Thoracic aorta (tissue), 2 donors: ENCODE results near the gene NDUFC1. TPM values are rescaled to one million over a fixed set of nuclear protein-coding genes. Genes with fewer than 3 reads are reported as not detected.

ENCODE experiments used
- ATAC-seq: fragments of 150-250 bp; one replicate; pipeline ENCODE4 v1.8.0; 2017; ENCODE audit warnings: low read depth; ENCODE audit not compliant: insufficient number of reproducible peaks, low FRiP score
- DNase-seq: peaks from one replicate; pipeline ENCODE4 v3.0.0-alpha.2; 2020; ENCODE audit warnings: low spot score
- H3K27ac ChIP-seq, 2 donors: fragments of 200-600 bp; sonication (generic); 1 replicate in 1 of 2; 2 replicates in 1 of 2; pipeline ENCODE4 v1.5.1; 2016; ENCODE audit warnings: mild to moderate bottlenecking in 2 of 2, moderate library complexity in 2 of 2
- H3K27me3 ChIP-seq: fragments of 200-600 bp; sonication (generic); replicated peaks from 2 replicates; pipeline ENCODE4 v1.6.0; 2016; ENCODE audit warnings: mild to moderate bottlenecking; ENCODE audit not compliant: insufficient read depth
- H3K36me3 ChIP-seq: fragments of 200-600 bp; sonication (generic); one replicate; pipeline ENCODE4 v1.5.1; 2016
- H3K4me1 ChIP-seq, 2 donors: fragments of 200-600 bp; sonication (generic); 1 replicate in 1 of 2; 2 replicates in 1 of 2; pipeline versions ENCODE4 v1.5.1 to v1.6.0; 2016; ENCODE audit warnings: low read depth in 2 of 2, mild to moderate bottlenecking in 1 of 2; ENCODE audit not compliant: control insufficient read depth in 1 of 2
- H3K4me3 ChIP-seq: fragments of 200-600 bp; sonication (generic); 2 replicates; pipeline ENCODE4 v1.5.1; 2016; ENCODE audit warnings: mild to moderate bottlenecking
- H3K9me3 ChIP-seq: fragments of 200-600 bp; sonication (generic); 2 replicates; pipeline ENCODE4 v1.5.1; 2016
- CTCF ChIP-seq: fragments of 200-600 bp; sonication (generic); IDR thresholded peaks from one replicate; pipeline ENCODE4 v1.5.1; 2019; ENCODE audit warnings: antibody characterized with exemption
- total RNA-seq, 2 donors: library from RNA; depleted of rRNA; stranded (reverse); fragments of >200 nt; gene quantifications; one replicate each; pipeline versions ENCODE4 v1.1.0 to v1.2.3, GENCODE V29; 2016

The NDUFC1 gene
- total RNA-seq, 2 donors from 2014 or later: 12.3 to 16.4 TPM

DNA sequence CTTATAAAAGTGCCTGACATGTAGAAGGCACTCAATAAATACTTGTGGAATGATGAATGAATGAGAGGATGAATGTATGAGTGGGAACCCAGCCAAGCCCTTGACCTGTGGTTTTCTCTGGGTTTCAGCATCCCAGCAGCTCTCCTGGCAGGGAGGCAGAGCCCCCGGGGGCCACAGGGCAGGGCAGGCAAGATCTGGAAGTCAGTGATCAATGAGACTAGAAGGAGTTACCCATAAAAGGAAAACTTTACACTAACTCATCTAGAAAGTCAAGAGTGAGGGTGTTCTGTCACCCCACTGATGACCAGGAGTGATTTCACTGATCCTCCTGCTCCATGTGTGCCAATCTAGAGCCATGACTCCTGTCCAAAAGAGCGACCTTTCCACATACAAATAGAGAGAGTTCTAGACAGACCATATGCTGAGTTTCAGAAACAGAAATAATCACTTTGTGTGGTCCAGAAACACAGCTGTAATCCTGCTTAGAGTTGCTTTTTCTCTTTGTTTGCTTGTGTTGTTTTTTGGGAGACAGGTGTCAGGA lies 59.7 kb downstream of the NDUFC1 start:
- Histone ChIP-seq H3K27me3 (no peaks in the 10 kb centered on the region), H3K4me1 (peaks cover 25 to 42% of the 10 kb centered on the region in 2 donors), H3K36me3 (no peaks in the 10 kb centered on the region), H3K27ac (peak overlapping the region; percentile 79 to 82), H3K9me3 (no peaks in the 10 kb centered on the region), H3K4me3 (no peak overlapping the region)
- no peak for TF ChIP-seq CTCF
- ATAC-seq (no peak), DNase-seq (no peak)

GRCh38 chr4:139241784-139242151 lies 60.5 kb downstream of the NDUFC1 start:
- no peaks in the 10 kb centered on the region for H3K27me3 ChIP-seq
- no peak for ATAC-seq

GRCh38 chr4:139241086-139241783 lies 61.0 kb downstream of the NDUFC1 start:
- TF ChIP-seq CTCF: no peak
- DNase-seq: no peak
- Histone ChIP-seq H3K4me3 (no peak overlapping the region), H3K9me3 (no peaks in the 10 kb centered on the region), H3K36me3 (no peaks in the 10 kb centered on the region), H3K4me1 (peaks cover 24 to 35% of the 10 kb centered on the region in 2 donors), H3K27ac (no peak overlapping the region), H3K27me3 (no peaks in the 10 kb centered on the region)
- no peak for ATAC-seq

More at GRCh38 chr4:139241784-139242151, 60.5 kb downstream of the NDUFC1 start:
- no peaks in the 10 kb centered on the region for H3K36me3 ChIP-seq
- no peak overlapping the region for H3K27ac ChIP-seq
- peaks cover 25 to 40% of the 10 kb centered on the region in 2 donors for H3K4me1 ChIP-seq
- no peaks in the 10 kb centered on the region for H3K9me3 ChIP-seq
- DNase-seq: no peak
- TF ChIP-seq CTCF: no peak
- H3K4me3 ChIP-seq: no peak overlapping the region

Other genes with a start within 250 kb of the NDUFC1 start
- gene ELF2, start 125.3 kb downstream of the NDUFC1 start, total RNA-seq: 100 to 1,000 TPM in 1 of 2 donors, 10 to 100 TPM in 1; 80.6 to 111 TPM
- gene MGARP, start 22.3 kb downstream of the NDUFC1 start, total RNA-seq: 1 to 10 TPM; 4.2 to 8.9 TPM
- gene NAA15, start 972 bp downstream of the NDUFC1 start, total RNA-seq: 10 to 100 TPM; 24.4 to 41.0 TPM
- gene RAB33B, start 151.6 kb upstream of the NDUFC1 start, total RNA-seq: 10 to 100 TPM in 1 of 2 donors, 1 to 10 TPM in 1; 8.7 to 14.2 TPM